Neural cell (in vitro differentiated cells): Measurements from ENCODE around the gene CCDC12. TPM values are rescaled to one million over a fixed set of nuclear protein-coding genes. Genes with fewer than 3 reads are reported as not detected.

Experiments used
- H2AFZ ChIP-seq: fragments of 200-600, 300-800 bp; sonication (generic), shearing (Covaris generic); 2 replicates; pipeline ENCODE4 v1.6.0; 2014; ENCODE audit warnings: low read depth, mild to moderate bottlenecking, antibody characterized with exemption, low read length, moderate library complexity
- H3F3A ChIP-seq: fragments of 200-600 bp; shearing (Covaris generic); 2 replicates; pipeline ENCODE4 v1.6.1; 2016; ENCODE audit warnings: mild to moderate bottlenecking, moderate library complexity, mixed read lengths, antibody characterized with exemption, low read length; ENCODE audit not compliant: insufficient read depth, poor library complexity, severe bottlenecking
- H3K27ac ChIP-seq: fragments of 200-600, 300-800 bp; sonication (generic), shearing (Covaris generic); 2 replicates; pipeline ENCODE4 v1.5.1; 2014; ENCODE audit warnings: mild to moderate bottlenecking, low read length, moderate library complexity
- H3K27me3 ChIP-seq: fragments of 300-800, 200-600 bp; sonication (generic), shearing (Covaris generic); 2 replicates; pipeline ENCODE4 v1.6.0; 2014; ENCODE audit warnings: mild to moderate bottlenecking, low read depth, low read length, moderate library complexity; ENCODE audit not compliant: insufficient read depth
- H3K36me3 ChIP-seq: fragments of 300-800, 200-600 bp; sonication (generic), shearing (Covaris generic); 2 replicates; pipeline ENCODE4 v1.5.1; 2014; ENCODE audit warnings: mild to moderate bottlenecking, antibody characterized with exemption, low read length, moderate library complexity; ENCODE audit not compliant: insufficient read depth
- H3K4me2 ChIP-seq: fragments of 300-800, 200-600 bp; sonication (generic), shearing (Covaris generic); 2 replicates; pipeline ENCODE4 v1.6.0; 2014; ENCODE audit warnings: mild to moderate bottlenecking, low read length
- H3K4me3 ChIP-seq: fragments of 300-800, 200-600 bp; sonication (generic), shearing (Covaris generic); 2 replicates; pipeline ENCODE4 v1.5.1; 2014; ENCODE audit warnings: mild to moderate bottlenecking, low read length, moderate library complexity
- H3K79me2 ChIP-seq: fragments of 200-600 bp; shearing (Covaris generic); replicated peaks from 2 replicates; pipeline ENCODE4 v1.6.0; 2014; ENCODE audit warnings: mild to moderate bottlenecking, low read length, moderate library complexity; ENCODE audit not compliant: insufficient read depth
- H3K9ac ChIP-seq: fragments of 300-800, 200-600 bp; sonication (generic), shearing (Covaris generic); 2 replicates; pipeline ENCODE4 v1.6.1; 2016; ENCODE audit warnings: mild to moderate bottlenecking, low read length, mixed read lengths
- H3K9me2 ChIP-seq: fragments of 200-600 bp; shearing (Covaris generic); 2 replicates; pipeline ENCODE4 v1.6.1; 2016; ENCODE audit warnings: mild to moderate bottlenecking, low read length, mixed read lengths; ENCODE audit not compliant: insufficient read depth
- H3K9me3 ChIP-seq: fragments of 200-600, 300-800 bp; sonication (generic), shearing (Covaris generic); 2 replicates; pipeline ENCODE4 v1.6.1; 2016; ENCODE audit warnings: mild to moderate bottlenecking, mixed run types, low read length, moderate library complexity, mixed read lengths
- H4K20me1 ChIP-seq: fragments of 200-600 bp; shearing (Covaris generic); 2 replicates; pipeline ENCODE4 v1.6.1; 2016; ENCODE audit warnings: mild to moderate bottlenecking, mixed run types; ENCODE audit not compliant: insufficient read depth
- EP300 ChIP-seq: fragments of 450-650 bp; conservative IDR thresholded peaks from 2 replicates; pipeline ENCODE4 v1.6.1; 2014; ENCODE audit warnings: antibody characterized with exemption, mild to moderate bottlenecking, moderate library complexity; ENCODE audit not compliant: poor library complexity, severe bottlenecking
- EZH2 ChIP-seq: fragments of 200-600, 300-800 bp; shearing (Covaris generic), sonication (generic); IDR thresholded peaks from 2 replicates; pipeline ENCODE4 v1.6.1; 2014; ENCODE audit warnings: antibody characterized with exemption, low read length, borderline replicate concordance, mild to moderate bottlenecking; ENCODE audit not compliant: insufficient read depth, poor library complexity, severe bottlenecking
- MXI1 ChIP-seq: fragments of 450-650 bp; conservative IDR thresholded peaks from 2 replicates; pipeline ENCODE4 v1.6.1; 2014; ENCODE audit warnings: antibody characterized with exemption, mild to moderate bottlenecking; ENCODE audit not compliant: poor library complexity, severe bottlenecking
- POLR2AphosphoS5 ChIP-seq: IDR thresholded peaks from 2 replicates; pipeline ENCODE4 v1.6.1; 2012
- RAD21 ChIP-seq: fragments of 450-650 bp; conservative IDR thresholded peaks from 2 replicates; pipeline ENCODE4 v1.6.1; 2014; ENCODE audit warnings: antibody characterized with exemption, mild to moderate bottlenecking, moderate library complexity
- REST ChIP-seq: IDR thresholded peaks from 2 replicates; pipeline ENCODE4 v1.6.1; 2012; ENCODE audit warnings: borderline replicate concordance
- SMC3 ChIP-seq: fragments of 450-650 bp; conservative IDR thresholded peaks from 2 replicates; pipeline ENCODE4 v1.6.1; 2014; ENCODE audit warnings: antibody characterized with exemption, mild to moderate bottlenecking, moderate library complexity; ENCODE audit not compliant: poor library complexity
- TAF1 ChIP-seq: IDR thresholded peaks from 2 replicates; pipeline ENCODE4 v1.6.1; 2012; ENCODE audit warnings: low read depth
- polyA plus RNA-seq: library from polyadenylated mRNA; depleted of rRNA; stranded (reverse); fragments of >200 nt; gene quantifications from 2 replicates; pipeline ENCODE4 v1.2.3, GENCODE V29; 2014
- TF ChIP-seq, protein P1 (sequence below): fragments of 450-650 bp; IDR thresholded peaks from 2 replicates; pipeline ENCODE4 v1.5.1; 2014; ENCODE audit warnings: antibody characterized with exemption, mild to moderate bottlenecking, moderate library complexity; ENCODE audit not compliant: poor library complexity, severe bottlenecking

CCDC12 gene
- polyA plus RNA-seq, 1 donor from 2014 or later, result 46.4 TPM

GRCh38 chr3:46931631-46932331 lies 44.8 kb downstream of the CCDC12 start:
- H3K27me3 ChIP-seq, result no peaks in the 10 kb centered on the region
- no peak overlapping the region for H3K27ac ChIP-seq
- no peak overlapping the region for H3K4me3 ChIP-seq
- no peaks in the 10 kb centered on the region for H3K9me2 ChIP-seq
- no peak overlapping the region for H3K9ac ChIP-seq
- no peak overlapping the region for H3K4me2 ChIP-seq
- H3K9me3 ChIP-seq, result no peaks in the 10 kb centered on the region
- H4K20me1 ChIP-seq, result no peaks in the 10 kb centered on the region
- peaks cover 5% of the 10 kb centered on the region for H3K79me2 ChIP-seq
- no peak overlapping the region for H2AFZ ChIP-seq
- no peaks in the 10 kb centered on the region for H3K36me3 ChIP-seq
- no peaks in the 10 kb centered on the region for H3F3A ChIP-seq
- TF ChIP-seq RAD21 (no peak), MXI1 (no peak), EP300 (no peak), SMC3 (no peak)
- TF ChIP-seq, protein P1, sequence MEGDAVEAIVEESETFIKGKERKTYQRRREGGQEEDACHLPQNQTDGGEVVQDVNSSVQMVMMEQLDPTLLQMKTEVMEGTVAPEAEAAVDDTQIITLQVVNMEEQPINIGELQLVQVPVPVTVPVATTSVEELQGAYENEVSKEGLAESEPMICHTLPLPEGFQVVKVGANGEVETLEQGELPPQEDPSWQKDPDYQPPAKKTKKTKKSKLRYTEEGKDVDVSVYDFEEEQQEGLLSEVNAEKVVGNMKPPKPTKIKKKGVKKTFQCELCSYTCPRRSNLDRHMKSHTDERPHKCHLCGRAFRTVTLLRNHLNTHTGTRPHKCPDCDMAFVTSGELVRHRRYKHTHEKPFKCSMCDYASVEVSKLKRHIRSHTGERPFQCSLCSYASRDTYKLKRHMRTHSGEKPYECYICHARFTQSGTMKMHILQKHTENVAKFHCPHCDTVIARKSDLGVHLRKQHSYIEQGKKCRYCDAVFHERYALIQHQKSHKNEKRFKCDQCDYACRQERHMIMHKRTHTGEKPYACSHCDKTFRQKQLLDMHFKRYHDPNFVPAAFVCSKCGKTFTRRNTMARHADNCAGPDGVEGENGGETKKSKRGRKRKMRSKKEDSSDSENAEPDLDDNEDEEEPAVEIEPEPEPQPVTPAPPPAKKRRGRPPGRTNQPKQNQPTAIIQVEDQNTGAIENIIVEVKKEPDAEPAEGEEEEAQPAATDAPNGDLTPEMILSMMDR, result no peak

GRCh38 chr3:46930945-46931403 lies 45.6 kb downstream of the CCDC12 start:
- Histone ChIP-seq H3K36me3 (no peaks in the 10 kb centered on the region), H3F3A (no peaks in the 10 kb centered on the region), H3K9ac (no peak overlapping the region), H3K4me3 (no peak overlapping the region), H3K27me3 (no peaks in the 10 kb centered on the region), H3K9me3 (no peaks in the 10 kb centered on the region), H3K27ac (no peak overlapping the region), H3K9me2 (no peaks in the 10 kb centered on the region), H4K20me1 (no peaks in the 10 kb centered on the region), H3K4me2 (no peak overlapping the region), H2AFZ (no peak overlapping the region), H3K79me2 (peaks cover 5% of the 10 kb centered on the region)
- TF ChIP-seq SMC3 (no peak), EP300 (no peak), EZH2 (no peak), RAD21 (no peak), MXI1 (no peak), POLR2AphosphoS5 (no peak), REST (no peak), TAF1 (no peak)
- TF ChIP-seq, protein P1, result no peak
